Measurements from ENCODE around the gene CCDC85C. TPM values are rescaled to one million over a fixed set of nuclear protein-coding genes. Genes with fewer than 3 reads are reported as not detected.

The CCDC85C gene
- total RNA-seq, 1 donor from 2014 or later: 4.4 TPM

GRCh38 chr14:99628887-99629618, 25.0 kb upstream of the CCDC85C start:
- Mint-ChIP-seq H3K4me1 (ENCODE audit: unreplicated experiment) (peaks cover 5% of the 10 kb centered on the region), H3K4me3 (ENCODE audit: unreplicated experiment) (no peak overlapping the region), H3K27me3 (ENCODE audit: unreplicated experiment) (no peaks in the 10 kb centered on the region), H3K9me3 (ENCODE audit: unreplicated experiment) (no peaks in the 10 kb centered on the region), H3K36me3 (ENCODE audit: unreplicated experiment) (no peaks in the 10 kb centered on the region), H3K27ac (ENCODE audit: unreplicated experiment) (no peak overlapping the region)
- peak; percentile 99 for TF ChIP-seq CTCF (IDR thresholded peaks at IDR 0.05)
- DNase-seq (ENCODE audit: extremely low spot score, unreplicated experiment): peak; percentile 90

GRCh38 chr14:99627510-99628381, 23.7 kb upstream of the CCDC85C start:
- Mint-ChIP-seq H3K36me3 (ENCODE audit: unreplicated experiment) (no peaks in the 10 kb centered on the region), H3K27ac (ENCODE audit: unreplicated experiment) (no peak overlapping the region), H3K4me1 (ENCODE audit: unreplicated experiment) (peaks cover 10% of the 10 kb centered on the region), H3K9me3 (ENCODE audit: unreplicated experiment) (no peaks in the 10 kb centered on the region), H3K4me3 (ENCODE audit: unreplicated experiment) (no peak overlapping the region), H3K27me3 (ENCODE audit: unreplicated experiment) (no peaks in the 10 kb centered on the region)
- no peak for DNase-seq (ENCODE audit: extremely low spot score, unreplicated experiment)
- no peak for TF ChIP-seq CTCF (IDR thresholded peaks at IDR 0.05)

- Mint-ChIP-seq H3K36me3 (ENCODE audit: unreplicated experiment) (no peaks in the 10 kb centered on the region), H3K27ac (ENCODE audit: unreplicated experiment) (no peak overlapping the region), H3K9me3 (ENCODE audit: unreplicated experiment) (no peaks in the 10 kb centered on the region), H3K27me3 (ENCODE audit: unreplicated experiment) (no peaks in the 10 kb centered on the region), H3K4me1 (ENCODE audit: unreplicated experiment) (peaks cover 10% of the 10 kb centered on the region), H3K4me3 (ENCODE audit: unreplicated experiment) (no peak overlapping the region)
- TF ChIP-seq CTCF (IDR thresholded peaks at IDR 0.05): no peak
- no peak for DNase-seq (ENCODE audit: extremely low spot score, unreplicated experiment)
These were observed 23.1 kb upstream of the CCDC85C start for GRCh38 chr14:99627100-99627499.

- Mint-ChIP-seq H3K4me1 (ENCODE audit: unreplicated experiment) (peaks cover 10% of the 10 kb centered on the region), H3K36me3 (ENCODE audit: unreplicated experiment) (no peaks in the 10 kb centered on the region), H3K9me3 (ENCODE audit: unreplicated experiment) (no peaks in the 10 kb centered on the region), H3K4me3 (ENCODE audit: unreplicated experiment) (no peak overlapping the region), H3K27ac (ENCODE audit: unreplicated experiment) (no peak overlapping the region), H3K27me3 (ENCODE audit: unreplicated experiment) (no peaks in the 10 kb centered on the region)
- no peak for DNase-seq (ENCODE audit: extremely low spot score, unreplicated experiment)
- TF ChIP-seq CTCF (IDR thresholded peaks at IDR 0.05): no peak
These were observed 22.1 kb upstream of the CCDC85C start for GRCh38 chr14:99626041-99626648.

- Mint-ChIP-seq H3K36me3 (ENCODE audit: unreplicated experiment) (no peaks in the 10 kb centered on the region), H3K4me1 (ENCODE audit: unreplicated experiment) (peaks cover 10% of the 10 kb centered on the region), H3K9me3 (ENCODE audit: unreplicated experiment) (no peaks in the 10 kb centered on the region), H3K27ac (ENCODE audit: unreplicated experiment) (no peak overlapping the region), H3K4me3 (ENCODE audit: unreplicated experiment) (no peak overlapping the region), H3K27me3 (ENCODE audit: unreplicated experiment) (no peaks in the 10 kb centered on the region)
- no peak for DNase-seq (ENCODE audit: extremely low spot score, unreplicated experiment)
- no peak for TF ChIP-seq CTCF (IDR thresholded peaks at IDR 0.05)
These were observed 21.5 kb upstream of the CCDC85C start for GRCh38 chr14:99625476-99625875.
